IgD-negative memory B cell (primary cell): Measurements from ENCODE around the gene EFCAB12. TPM values are rescaled to one million over a fixed set of nuclear protein-coding genes. Genes with fewer than 3 reads are reported as not detected.
"Not testable (repeated sequence)": the region's sequence is repeated elsewhere in the genome, so short reads cannot be mapped to it uniquely, and the experiment has no call there.

Source experiments
- H3K27ac Mint-ChIP-seq, 3 donors: one replicate each; pipeline ENCODE4 v1.8.0; 2020 to 2022; ENCODE audit warnings: mild to moderate bottlenecking in 3 of 3, mixed read lengths in 3 of 3, moderate library complexity in 1 of 3
- H3K27me3 Mint-ChIP-seq: one replicate; pipeline ENCODE4 v1.8.0; 2021; ENCODE audit warnings: mixed read lengths
- H3K36me3 Mint-ChIP-seq: one replicate; pipeline ENCODE4 v1.8.0; 2020; ENCODE audit warnings: mild to moderate bottlenecking, mixed read lengths
- H3K4me1 Mint-ChIP-seq, 3 donors: one replicate each; pipeline ENCODE4 v1.8.0; 2020 to 2022; ENCODE audit warnings: mixed read lengths in 3 of 3, mild to moderate bottlenecking in 1 of 3
- H3K4me3 Mint-ChIP-seq, 4 donors: one replicate each; pipeline ENCODE4 v1.8.0; 2020 to 2022; ENCODE audit warnings: mild to moderate bottlenecking in 4 of 4, mixed read lengths in 4 of 4, moderate library complexity in 3 of 4
- H3K9me3 Mint-ChIP-seq, 3 donors: one replicate each; pipeline ENCODE4 v1.8.0; 2020 to 2021; ENCODE audit warnings: mixed read lengths in 3 of 3, mild to moderate bottlenecking in 1 of 3
- polyA plus RNA-seq: library from polyadenylated mRNA; unstranded; fragments of 300-500 nt; fragmentation: Illumina TruSeq; gene quantifications from one replicate; pipeline ENCODE4 v1.2.3, GENCODE V29; 2021

The EFCAB12 gene
- polyA plus RNA-seq, 1 donor from 2014 or later = 0.71 TPM

GRCh38 chr3:129365296-129366136 is 62.9 kb downstream of the EFCAB12 start:
- Mint-ChIP-seq H3K9me3 (peaks cover 0 to 2% (median 2%) of the 10 kb centered on the region in 3 donors), H3K4me1 (no peaks in the 10 kb centered on the region), H3K4me3 (peak overlapping the region in 1 of 4 donors; percentile 4), H3K36me3 (no peaks in the 10 kb centered on the region), H3K27ac (no peak overlapping the region), H3K27me3 (peaks cover 2% of the 10 kb centered on the region)

DNA sequence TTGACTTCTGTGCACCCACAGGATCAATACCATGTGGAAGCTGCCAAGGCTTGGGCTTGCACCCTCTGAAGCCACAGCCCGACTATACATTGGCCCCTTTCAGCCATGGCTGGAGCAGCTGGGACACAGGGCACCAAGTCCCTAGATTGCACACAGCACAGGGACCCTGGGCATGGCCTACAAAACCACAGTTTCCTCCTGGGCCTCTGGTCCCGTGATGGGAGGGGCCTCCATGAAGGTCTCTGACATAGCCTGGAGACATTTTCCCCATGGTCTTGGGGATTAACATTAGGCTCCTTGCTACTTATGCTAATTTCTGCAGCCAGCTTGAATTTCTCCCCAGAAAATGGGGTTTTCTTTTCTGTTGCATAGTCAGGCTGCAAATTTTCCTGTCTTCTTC is 63.6 kb downstream of the EFCAB12 start:
- not testable (repeated sequence) for H3K36me3 Mint-ChIP-seq, H3K9me3 Mint-ChIP-seq, H3K4me1 Mint-ChIP-seq, H3K27me3 Mint-ChIP-seq, H3K27ac Mint-ChIP-seq
- peak overlapping the region in 1 of 4 donors; percentile 4 for H3K4me3 Mint-ChIP-seq

- H3K9me3 Mint-ChIP-seq, H3K36me3 Mint-ChIP-seq, H3K4me3 Mint-ChIP-seq, H3K27ac Mint-ChIP-seq, H3K4me1 Mint-ChIP-seq, H3K27me3 Mint-ChIP-seq: not testable (repeated sequence)
Measured at GRCh38 chr3:129363356-129363755, 65.1 kb downstream of the EFCAB12 start.

- peaks cover 0 to 2% (median 0%) of the 10 kb centered on the region in 3 donors for H3K9me3 Mint-ChIP-seq
- H3K36me3 Mint-ChIP-seq = no peaks in the 10 kb centered on the region
Measured at GRCh38 chr3:129360705-129361460, 67.6 kb downstream of the EFCAB12 start.

GRCh38 chr3:129360171-129360611 is 68.2 kb downstream of the EFCAB12 start:
- Mint-ChIP-seq H3K36me3 (no peaks in the 10 kb centered on the region), H3K4me3 (no peak overlapping the region), H3K27me3 (peaks cover 1% of the 10 kb centered on the region), H3K27ac (no peak overlapping the region), H3K4me1 (no peaks in the 10 kb centered on the region), H3K9me3 (peaks cover 0 to 1% (median 0%) of the 10 kb centered on the region in 3 donors)

More at GRCh38 chr3:129360705-129361460, 67.6 kb downstream of the EFCAB12 start:
- H3K4me1 Mint-ChIP-seq = no peaks in the 10 kb centered on the region
- no peak overlapping the region for H3K4me3 Mint-ChIP-seq
- no peak overlapping the region for H3K27ac Mint-ChIP-seq
- H3K27me3 Mint-ChIP-seq = peaks cover 2% of the 10 kb centered on the region

- Mint-ChIP-seq H3K27me3 (no peaks in the 10 kb centered on the region), H3K36me3 (no peaks in the 10 kb centered on the region), H3K9me3 (no peaks in the 10 kb centered on the region), H3K4me1 (no peaks in the 10 kb centered on the region), H3K27ac (no peak overlapping the region), H3K4me3 (no peak overlapping the region)
Measured at GRCh38 chr3:129358772-129359371, 69.6 kb downstream of the EFCAB12 start.

GRCh38 chr3:129358177-129358771 is 70.2 kb downstream of the EFCAB12 start:
- H3K36me3 Mint-ChIP-seq = no peaks in the 10 kb centered on the region
- no peak overlapping the region for H3K27ac Mint-ChIP-seq
- H3K9me3 Mint-ChIP-seq = no peaks in the 10 kb centered on the region
- H3K4me3 Mint-ChIP-seq = no peak overlapping the region
- H3K27me3 Mint-ChIP-seq = no peaks in the 10 kb centered on the region
- H3K4me1 Mint-ChIP-seq = no peaks in the 10 kb centered on the region

DNA sequence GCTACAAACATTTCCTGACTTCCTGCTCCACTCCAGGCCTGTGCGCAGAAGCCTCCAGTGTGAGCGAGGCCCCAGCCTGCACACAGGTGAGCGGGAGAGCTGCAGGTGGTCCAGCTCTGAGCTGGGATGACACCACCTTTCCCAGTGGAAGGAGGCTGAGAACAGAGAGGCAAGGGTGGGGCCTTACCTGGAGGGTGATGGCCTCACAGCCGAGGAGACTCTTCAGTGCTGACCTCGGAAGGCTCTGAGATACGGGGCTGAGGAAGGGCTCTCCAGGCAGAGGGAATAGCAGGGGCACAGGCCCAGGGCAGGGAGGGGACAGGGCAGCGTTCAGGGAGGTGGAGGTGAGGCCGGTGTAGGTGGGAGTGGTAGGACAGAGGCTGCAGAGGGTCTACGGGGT is 70.8 kb downstream of the EFCAB12 start:
- Mint-ChIP-seq H3K4me1 (no peaks in the 10 kb centered on the region), H3K27me3 (peaks cover under 1% of the 10 kb centered on the region), H3K4me3 (no peak overlapping the region), H3K36me3 (no peaks in the 10 kb centered on the region), H3K27ac (no peak overlapping the region), H3K9me3 (no peaks in the 10 kb centered on the region)

DNA sequence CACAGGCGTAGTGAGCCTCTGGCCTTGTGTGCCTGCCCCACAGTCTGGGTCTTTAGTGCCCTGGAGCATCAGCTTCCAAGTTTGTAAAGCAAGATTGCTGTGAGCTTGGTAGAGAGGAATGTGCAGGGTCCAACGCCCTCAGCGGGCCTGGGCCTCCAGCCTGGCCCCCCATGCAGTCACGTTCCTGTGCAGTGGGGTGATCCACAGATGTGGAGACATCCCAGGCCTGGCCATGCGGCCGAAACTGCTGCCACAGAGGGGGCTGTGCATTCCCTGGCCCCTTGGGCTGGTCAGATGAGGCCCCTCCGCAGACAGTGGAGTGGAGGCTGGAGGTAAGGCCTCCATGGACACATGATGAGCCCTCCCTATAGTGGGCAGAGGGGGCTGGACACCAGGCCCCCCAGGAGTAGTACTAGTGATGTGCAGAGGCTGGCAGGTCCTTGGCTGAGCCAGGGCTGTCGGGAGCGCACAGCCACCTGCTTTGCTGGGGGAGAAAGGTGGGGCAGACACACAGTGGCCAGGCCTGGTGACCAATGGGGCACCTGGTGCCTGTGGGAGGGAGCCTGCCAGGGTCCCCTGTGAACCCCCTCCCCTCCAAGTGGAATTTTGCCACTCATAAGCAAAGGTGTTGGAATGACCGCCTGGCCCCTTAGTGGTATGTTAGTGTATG is 71.5 kb downstream of the EFCAB12 start:
- H3K4me3 Mint-ChIP-seq = no peak overlapping the region
- no peaks in the 10 kb centered on the region for H3K9me3 Mint-ChIP-seq
- H3K36me3 Mint-ChIP-seq = no peaks in the 10 kb centered on the region
- peaks cover 3% of the 10 kb centered on the region for H3K27me3 Mint-ChIP-seq
- H3K27ac Mint-ChIP-seq = no peak overlapping the region
- no peaks in the 10 kb centered on the region for H3K4me1 Mint-ChIP-seq

GRCh38 chr3:129353589-129353941 is 74.9 kb downstream of the EFCAB12 start:
- Mint-ChIP-seq H3K27me3 (peaks cover 3% of the 10 kb centered on the region), H3K4me1 (no peaks in the 10 kb centered on the region), H3K4me3 (no peak overlapping the region), H3K27ac (no peak overlapping the region), H3K36me3 (no peaks in the 10 kb centered on the region), H3K9me3 (no peaks in the 10 kb centered on the region)

DNA sequence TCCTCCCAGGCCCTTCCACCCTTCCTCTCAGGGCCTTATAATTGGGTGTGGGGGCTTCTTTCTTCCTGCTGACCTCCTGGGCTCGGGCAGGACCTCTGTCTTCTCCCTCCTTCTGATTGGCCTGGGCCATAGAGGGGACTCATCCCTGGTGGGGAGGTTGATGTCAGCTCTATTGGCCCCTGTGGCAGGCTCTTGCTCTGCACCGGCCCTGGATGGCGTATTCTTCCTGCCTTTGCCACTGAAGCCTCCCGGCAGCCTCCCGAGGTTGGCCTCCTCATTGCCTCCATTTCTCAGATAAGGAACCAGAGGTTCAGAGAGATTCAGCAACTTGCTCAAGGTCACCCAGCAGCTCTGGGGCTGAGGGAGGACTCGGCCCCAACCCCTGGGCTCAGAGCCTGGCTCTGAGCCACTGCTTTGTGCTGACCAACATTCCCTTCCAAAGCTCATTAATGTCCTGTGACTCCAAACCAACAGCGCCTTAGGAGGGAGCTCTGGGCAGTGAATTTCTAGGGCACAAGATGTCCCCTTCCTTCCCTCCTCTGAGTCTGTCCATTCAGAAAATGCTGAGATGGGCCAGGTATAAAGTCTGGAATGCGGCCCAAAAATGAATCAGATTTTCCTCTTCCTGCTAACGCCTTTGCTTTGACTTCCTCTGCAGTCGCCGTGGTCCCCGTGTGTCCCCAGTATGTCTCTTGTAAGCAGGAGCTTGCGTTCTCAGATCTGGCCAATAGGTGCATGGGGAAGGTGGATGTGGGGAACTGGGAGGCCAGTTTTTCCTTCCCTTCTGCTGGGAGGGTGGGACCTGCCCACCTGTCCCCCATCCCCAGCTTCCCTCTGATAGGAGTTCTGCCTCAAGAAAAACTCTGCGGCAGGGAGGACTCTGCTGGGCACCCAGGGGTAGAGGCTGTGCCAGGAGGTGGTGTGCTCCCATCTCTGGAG is 75.5 kb downstream of the EFCAB12 start:
- Mint-ChIP-seq H3K27me3 (peaks cover 3% of the 10 kb centered on the region), H3K9me3 (no peaks in the 10 kb centered on the region), H3K4me3 (no peak overlapping the region), H3K4me1 (no peaks in the 10 kb centered on the region), H3K36me3 (no peaks in the 10 kb centered on the region), H3K27ac (no peak overlapping the region)

DNA sequence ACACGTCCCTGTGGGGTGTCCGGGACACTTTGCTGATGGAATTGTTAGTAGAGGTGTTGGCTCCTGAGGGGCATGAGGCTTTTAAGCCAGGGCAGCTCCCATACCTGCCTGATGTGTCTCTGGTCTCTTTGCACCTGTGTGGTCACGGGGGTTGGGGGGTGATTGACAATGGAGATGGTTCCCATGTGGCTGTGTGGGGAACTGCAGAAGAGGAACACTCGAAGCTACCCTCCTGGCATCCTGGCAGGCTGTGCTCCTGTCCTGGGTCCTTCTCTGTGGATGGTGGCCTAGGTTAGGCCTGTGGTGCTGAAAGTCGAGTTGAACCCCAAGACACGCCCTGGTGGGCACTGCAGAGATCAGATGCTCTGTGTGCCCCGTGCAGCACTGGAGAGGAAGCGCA is 76.4 kb downstream of the EFCAB12 start:
- peaks cover 0 to 2% (median under 1%) of the 10 kb centered on the region in 3 donors for H3K4me1 Mint-ChIP-seq
- H3K27ac Mint-ChIP-seq = no peak overlapping the region
- no peak overlapping the region for H3K4me3 Mint-ChIP-seq
- H3K36me3 Mint-ChIP-seq = no peaks in the 10 kb centered on the region
- peaks cover 8% of the 10 kb centered on the region for H3K27me3 Mint-ChIP-seq
- H3K9me3 Mint-ChIP-seq = no peaks in the 10 kb centered on the region
